ENCODE data around the gene OR4E1. TPM values are rescaled to one million over a fixed set of nuclear protein-coding genes. Genes with fewer than 3 reads are reported as not detected.
"Not testable (repeated sequence)": the region's sequence is repeated elsewhere in the genome, so short reads cannot be mapped to it uniquely, and the experiment has no call there.

The OR4E1 gene
- total RNA-seq, 2 experiments from 2014 or later, result not detected

DNA sequence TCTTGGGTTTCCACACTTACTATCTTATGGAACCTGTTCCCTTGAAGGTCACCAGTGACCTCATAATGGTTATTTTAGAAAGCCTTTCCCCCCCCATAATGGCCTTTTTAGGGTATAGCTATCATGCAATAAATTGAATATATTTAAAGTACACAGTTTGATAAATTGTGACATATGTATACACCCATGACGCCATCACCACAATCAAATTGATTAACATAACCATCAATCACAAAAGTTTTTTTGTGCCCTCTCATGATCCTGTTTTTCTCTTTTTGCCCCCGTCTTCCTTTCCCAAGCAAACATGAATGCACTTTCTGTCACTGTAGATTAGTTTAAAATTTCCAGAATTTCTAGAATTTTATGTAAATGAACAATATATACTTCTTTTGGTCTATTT is 28.7 kb upstream of the OR4E1 start:
- Mint-ChIP-seq H3K27me3 (peaks cover 13% of the 10 kb centered on the region), H3K4me1 (ENCODE audit: low read depth) (peaks cover 22% of the 10 kb centered on the region), H3K36me3 (ENCODE audit: low read depth) (no peaks in the 10 kb centered on the region), H3K27ac (no peak overlapping the region), H3K9me3 (peaks cover 3% of the 10 kb centered on the region), H3K4me3 (no peak overlapping the region)
- no peak for DNase-seq
- intact Hi-C loops (cut with micrococcal nuclease), result no loop called here
- ChIA-PET CTCF (interaction anchor here (1.5 kb wide), 1 partner anchor 66 kb away, joined by 5 read pairs; no protein-coding TSS in a partner anchor), POLR2A (no interaction called here)
- TF ChIP-seq, protein P1, sequence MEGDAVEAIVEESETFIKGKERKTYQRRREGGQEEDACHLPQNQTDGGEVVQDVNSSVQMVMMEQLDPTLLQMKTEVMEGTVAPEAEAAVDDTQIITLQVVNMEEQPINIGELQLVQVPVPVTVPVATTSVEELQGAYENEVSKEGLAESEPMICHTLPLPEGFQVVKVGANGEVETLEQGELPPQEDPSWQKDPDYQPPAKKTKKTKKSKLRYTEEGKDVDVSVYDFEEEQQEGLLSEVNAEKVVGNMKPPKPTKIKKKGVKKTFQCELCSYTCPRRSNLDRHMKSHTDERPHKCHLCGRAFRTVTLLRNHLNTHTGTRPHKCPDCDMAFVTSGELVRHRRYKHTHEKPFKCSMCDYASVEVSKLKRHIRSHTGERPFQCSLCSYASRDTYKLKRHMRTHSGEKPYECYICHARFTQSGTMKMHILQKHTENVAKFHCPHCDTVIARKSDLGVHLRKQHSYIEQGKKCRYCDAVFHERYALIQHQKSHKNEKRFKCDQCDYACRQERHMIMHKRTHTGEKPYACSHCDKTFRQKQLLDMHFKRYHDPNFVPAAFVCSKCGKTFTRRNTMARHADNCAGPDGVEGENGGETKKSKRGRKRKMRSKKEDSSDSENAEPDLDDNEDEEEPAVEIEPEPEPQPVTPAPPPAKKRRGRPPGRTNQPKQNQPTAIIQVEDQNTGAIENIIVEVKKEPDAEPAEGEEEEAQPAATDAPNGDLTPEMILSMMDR (IDR thresholded peaks at IDR 0.05), result no peak
- ATAC-seq, result no peak

DNA sequence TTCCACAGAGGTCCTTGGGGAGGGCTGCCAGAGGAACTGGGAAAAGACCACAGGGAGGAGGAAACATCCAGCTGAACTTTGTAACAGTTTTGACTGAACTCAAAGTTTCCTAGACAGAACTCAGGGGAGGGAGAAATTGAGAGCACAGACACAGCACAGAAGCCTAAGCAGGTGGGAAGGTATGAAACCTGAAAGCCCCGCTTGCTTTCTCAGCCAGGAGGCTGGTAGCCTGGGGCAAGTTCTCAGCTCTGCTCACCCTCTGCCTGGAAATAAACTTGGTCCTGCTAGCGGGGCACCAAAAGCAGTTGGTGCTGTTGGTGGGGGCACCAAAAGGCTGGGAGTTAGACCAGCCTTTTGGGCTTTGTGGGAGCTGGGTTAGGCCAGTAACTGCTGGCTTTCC is 25.9 kb upstream of the OR4E1 start:
- intact Hi-C loops (cut with micrococcal nuclease), result no loop called here
- TF ChIP-seq, protein P1 (IDR thresholded peaks at IDR 0.05), result no peak
- Mint-ChIP-seq H3K27me3 (peaks cover 11% of the 10 kb centered on the region), H3K36me3 (ENCODE audit: low read depth) (no peaks in the 10 kb centered on the region), H3K4me3 (no peak overlapping the region), H3K27ac (no peak overlapping the region), H3K4me1 (ENCODE audit: low read depth) (peaks cover 15% of the 10 kb centered on the region), H3K9me3 (no peaks in the 10 kb centered on the region)
- CTCF ChIA-PET, result interaction anchor here (2.4 to 3.0 kb wide), 2 partner anchors 11 to 24 kb away, joined by 10 read pairs; no protein-coding TSS in a partner anchor
- no peak for ATAC-seq
- POLR2A ChIA-PET, result no interaction called here
- no peak for DNase-seq

DNA sequence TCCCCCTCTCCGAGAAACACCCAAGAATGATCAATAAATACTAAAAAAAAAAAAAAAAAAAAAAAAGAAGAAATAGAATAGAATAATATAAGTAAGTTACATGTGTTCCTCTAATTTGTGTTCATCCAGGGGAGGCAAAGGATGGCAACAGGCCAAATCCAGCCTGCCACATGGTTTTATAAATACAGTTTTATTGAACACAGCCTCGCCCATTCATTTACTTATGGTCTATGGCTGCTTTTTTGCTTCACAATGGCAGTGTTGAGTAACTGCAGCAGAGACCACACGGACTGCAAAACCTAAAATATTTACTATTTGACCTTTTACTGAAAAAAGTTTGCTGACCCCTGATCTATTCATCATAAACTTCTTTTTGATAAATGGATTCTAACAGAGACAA is 24.9 kb upstream of the OR4E1 start:
- DNase-seq; H3K9me3 Mint-ChIP-seq; intact Hi-C loops (cut with micrococcal nuclease); H3K4me1 Mint-ChIP-seq (ENCODE audit: low read depth); POLR2A ChIA-PET; H3K4me3 Mint-ChIP-seq; H3K27ac Mint-ChIP-seq; H3K36me3 Mint-ChIP-seq (ENCODE audit: low read depth); ATAC-seq: not testable (repeated sequence)
- H3K27me3 Mint-ChIP-seq, result peaks cover 13% of the 10 kb centered on the region
- CTCF ChIA-PET, result interaction anchor here (2.4 kb wide), 1 partner anchor 12 kb away, joined by 10 read pairs; no protein-coding TSS in a partner anchor

DNA sequence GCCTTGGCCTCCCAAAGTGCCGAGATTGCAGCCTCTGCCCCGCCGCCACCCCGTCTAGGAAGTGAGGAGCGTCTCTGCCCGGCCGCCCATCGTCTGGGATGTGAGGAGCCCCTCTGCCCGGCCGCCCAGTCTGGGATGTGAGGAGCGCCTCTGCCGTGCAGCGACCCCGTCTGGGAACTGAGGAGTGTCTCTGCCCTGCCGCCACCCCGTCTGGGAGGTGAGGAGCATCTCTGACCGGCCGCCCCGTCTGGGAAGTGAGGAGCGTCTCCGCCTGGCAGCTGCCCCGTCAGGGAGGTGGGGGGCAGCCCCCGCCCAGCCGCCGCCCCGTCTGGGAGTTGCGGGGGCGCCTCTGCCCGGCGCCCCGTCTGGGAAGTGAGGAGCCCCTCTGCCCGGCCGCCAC is 24.0 kb upstream of the OR4E1 start:
- H3K27ac Mint-ChIP-seq; H3K4me3 Mint-ChIP-seq; H3K9me3 Mint-ChIP-seq; DNase-seq; POLR2A ChIA-PET; H3K4me1 Mint-ChIP-seq (ENCODE audit: low read depth); CTCF ChIA-PET; intact Hi-C loops (cut with micrococcal nuclease); H3K36me3 Mint-ChIP-seq (ENCODE audit: low read depth); ATAC-seq: not testable (repeated sequence)
- peaks cover 13% of the 10 kb centered on the region for H3K27me3 Mint-ChIP-seq

DNA sequence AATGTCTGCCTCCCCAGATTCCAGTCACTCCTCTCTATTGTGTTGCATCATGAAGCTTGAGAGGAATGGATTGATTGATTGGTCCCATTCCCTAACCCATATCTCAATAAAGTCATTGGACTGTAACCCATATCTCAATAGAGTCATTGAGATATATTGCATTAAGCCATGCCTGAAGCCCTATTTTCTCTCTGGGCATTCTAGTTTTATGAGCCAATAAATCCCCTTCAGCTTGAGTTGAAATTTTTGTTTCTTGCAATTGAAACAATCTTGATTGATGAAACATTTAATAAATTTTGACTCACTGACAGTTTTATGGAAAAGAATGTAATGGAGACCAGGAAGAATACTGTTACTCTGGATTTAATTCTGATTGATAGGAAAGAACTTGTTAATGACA is 20.8 kb upstream of the OR4E1 start:
- Mint-ChIP-seq H3K9me3 (no peaks in the 10 kb centered on the region), H3K4me3 (no peak overlapping the region), H3K4me1 (ENCODE audit: low read depth) (no peaks in the 10 kb centered on the region), H3K36me3 (ENCODE audit: low read depth) (no peaks in the 10 kb centered on the region), H3K27ac (no peak overlapping the region), H3K27me3 (peaks cover 12% of the 10 kb centered on the region)
- DNase-seq (no peak), ATAC-seq (no peak)
- intact Hi-C loops (cut with micrococcal nuclease), result no loop called here
- TF ChIP-seq, protein P1 (IDR thresholded peaks at IDR 0.05), result no peak
- ChIA-PET CTCF (interaction anchor here (1.0 to 3.1 kb wide), 3 partner anchors 16 to 29 kb away, joined by 3 to 11 read pairs (median 3); no protein-coding TSS in a partner anchor), POLR2A (no interaction called here)

DNA sequence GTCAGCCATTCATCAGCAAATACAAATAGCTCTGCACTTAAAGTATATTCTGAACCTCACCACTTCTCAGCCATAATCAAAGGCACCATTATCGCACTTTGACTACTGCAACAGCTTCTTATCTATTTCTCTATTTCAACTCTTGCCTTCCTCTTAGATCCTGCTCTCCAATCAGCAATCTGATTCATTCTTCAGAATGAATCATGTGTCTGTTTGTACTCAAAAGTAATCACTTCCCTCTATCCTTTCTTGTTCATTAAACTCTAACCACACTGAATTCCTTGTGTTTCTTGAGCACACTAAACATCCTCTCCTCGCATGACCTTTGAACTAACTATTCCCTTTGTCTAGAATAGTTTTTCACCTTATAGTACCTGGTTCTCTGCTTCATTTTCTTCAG is 12.8 kb upstream of the OR4E1 start:
- no peak overlapping the region for H3K27ac Mint-ChIP-seq

More for the DNA sequence above, 12.8 kb upstream of the OR4E1 start:
- DNase-seq (no peak), ATAC-seq (no peak)
- Mint-ChIP-seq H3K27me3 (peaks cover 23% of the 10 kb centered on the region), H3K36me3 (ENCODE audit: low read depth) (no peaks in the 10 kb centered on the region), H3K4me3 (no peak overlapping the region), H3K9me3 (no peaks in the 10 kb centered on the region), H3K4me1 (ENCODE audit: low read depth) (no peaks in the 10 kb centered on the region)
- ChIA-PET POLR2A (no interaction called here), CTCF (interaction anchor here (1.4 kb wide), 1 partner anchor 25 kb away, joined by 3 read pairs; no protein-coding TSS in a partner anchor)
- TF ChIP-seq, protein P1 (IDR thresholded peaks at IDR 0.05), result no peak
- intact Hi-C loops (cut with micrococcal nuclease), result no loop called here
